Measurements from ENCODE around the gene DTX3. TPM values are rescaled to one million over a fixed set of nuclear protein-coding genes. Genes with fewer than 3 reads are reported as not detected.

DTX3 gene
- total and polyA plus RNA-seq, 4 donors: 1.1 to 3.2 (median 1.4) TPM

DNA sequence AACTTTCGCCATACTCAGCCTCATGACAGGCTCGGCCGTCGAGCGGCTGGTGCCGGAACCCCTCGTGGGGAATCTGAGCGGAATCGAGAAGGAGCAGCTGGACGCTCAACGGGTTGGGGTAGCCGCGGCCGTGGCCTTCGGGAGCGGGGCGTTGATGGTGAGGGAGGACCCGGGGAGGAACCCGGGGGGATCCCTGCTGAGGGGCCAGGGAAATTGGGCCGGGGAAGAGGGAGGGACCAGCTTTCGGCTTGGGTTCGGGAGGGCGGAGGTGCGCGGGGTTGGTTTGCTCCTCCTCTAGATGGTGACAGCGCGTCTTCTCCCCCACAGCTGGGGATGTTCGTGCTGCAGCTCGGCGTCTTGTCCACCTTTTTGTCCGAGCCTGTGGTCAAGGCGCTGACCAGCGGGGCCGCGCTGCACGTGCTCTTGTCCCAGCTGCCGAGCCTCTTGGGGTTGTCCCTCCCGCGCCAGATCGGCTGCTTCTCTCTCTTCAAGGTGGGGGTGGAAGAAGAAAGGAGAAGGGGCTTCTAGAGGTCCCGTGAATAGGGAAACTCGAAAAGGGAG is 16.4 kb downstream of the DTX3 start:
- Histone ChIP-seq H3K9ac (ENCODE audit: low read depth in 1 of 2, low read length in 2 of 2) (no peak overlapping the region), H3K4me1 (ENCODE audit: control insufficient read depth in 4 of 4, insufficient read depth in 4 of 4, low read length in 3 of 4) (peaks cover 4 to 18% (median 12%) of the 10 kb centered on the region in 4 donors), H3K27ac (ENCODE audit: low read depth in 1 of 2, low read length in 2 of 2) (no peak overlapping the region), H3K27me3 (ENCODE audit: control insufficient read depth in 4 of 4, insufficient read depth in 4 of 4, low read length in 3 of 4) (peaks cover 0 to 28% (median 6%) of the 10 kb centered on the region in 4 donors), H3K36me3 (ENCODE audit: control insufficient read depth in 4 of 4, insufficient read depth in 3 of 4, low read depth in 1 of 4, low read length in 3 of 4) (no peaks in the 10 kb centered on the region), H3K4me3 (ENCODE audit: low read depth in 1 of 3, low read length in 3 of 3) (peak overlapping the region in 1 of 3 donors; percentile 39), H3K9me3 (ENCODE audit: control insufficient read depth in 4 of 4, low read length in 3 of 4) (no peaks in the 10 kb centered on the region)
- no peak for DNase-seq (ENCODE audit: low spot score)
- TF ChIP-seq HNF4G (IDR thresholded peaks at IDR 0.05) (no peak), TAF1 (conservative IDR thresholded peaks at IDR 0.05) (no peak), GABPA (IDR thresholded peaks at IDR 0.05 in 1 of 2, conservative IDR thresholded peaks at IDR 0.05 in 1 of 2) (no peak), FOXA2 (IDR thresholded peaks at IDR 0.05) (no peak), SP1 (IDR thresholded peaks at IDR 0.05) (no peak), RXRA (IDR thresholded peaks at IDR 0.05) (no peak), RAD21 (IDR thresholded peaks at IDR 0.05) (no peak), EGR1 (IDR thresholded peaks at IDR 0.05; ENCODE audit: low read depth in 2 of 2) (no peak), FOXA1 (IDR thresholded peaks at IDR 0.05) (no peak), NR2F2 (IDR thresholded peaks at IDR 0.05) (no peak), JUND (IDR thresholded peaks at IDR 0.05) (no peak), YY1 (IDR thresholded peaks at IDR 0.05) (no peak), HNF4A (conservative IDR thresholded peaks at IDR 0.05) (no peak)
- TF ChIP-seq, protein P1, sequence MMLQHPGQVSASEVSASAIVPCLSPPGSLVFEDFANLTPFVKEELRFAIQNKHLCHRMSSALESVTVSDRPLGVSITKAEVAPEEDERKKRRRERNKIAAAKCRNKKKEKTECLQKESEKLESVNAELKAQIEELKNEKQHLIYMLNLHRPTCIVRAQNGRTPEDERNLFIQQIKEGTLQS (IDR thresholded peaks at IDR 0.05): no peak
- TF ChIP-seq, protein P2, sequence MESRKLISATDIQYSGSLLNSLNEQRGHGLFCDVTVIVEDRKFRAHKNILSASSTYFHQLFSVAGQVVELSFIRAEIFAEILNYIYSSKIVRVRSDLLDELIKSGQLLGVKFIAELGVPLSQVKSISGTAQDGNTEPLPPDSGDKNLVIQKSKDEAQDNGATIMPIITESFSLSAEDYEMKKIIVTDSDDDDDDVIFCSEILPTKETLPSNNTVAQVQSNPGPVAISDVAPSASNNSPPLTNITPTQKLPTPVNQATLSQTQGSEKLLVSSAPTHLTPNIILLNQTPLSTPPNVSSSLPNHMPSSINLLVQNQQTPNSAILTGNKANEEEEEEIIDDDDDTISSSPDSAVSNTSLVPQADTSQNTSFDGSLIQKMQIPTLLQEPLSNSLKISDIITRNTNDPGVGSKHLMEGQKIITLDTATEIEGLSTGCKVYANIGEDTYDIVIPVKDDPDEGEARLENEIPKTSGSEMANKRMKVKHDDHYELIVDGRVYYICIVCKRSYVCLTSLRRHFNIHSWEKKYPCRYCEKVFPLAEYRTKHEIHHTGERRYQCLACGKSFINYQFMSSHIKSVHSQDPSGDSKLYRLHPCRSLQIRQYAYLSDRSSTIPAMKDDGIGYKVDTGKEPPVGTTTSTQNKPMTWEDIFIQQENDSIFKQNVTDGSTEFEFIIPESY (IDR thresholded peaks at IDR 0.05): no peak
- TF ChIP-seq, protein P3, sequence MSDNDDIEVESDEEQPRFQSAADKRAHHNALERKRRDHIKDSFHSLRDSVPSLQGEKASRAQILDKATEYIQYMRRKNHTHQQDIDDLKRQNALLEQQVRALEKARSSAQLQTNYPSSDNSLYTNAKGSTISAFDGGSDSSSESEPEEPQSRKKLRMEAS (IDR thresholded peaks at IDR 0.05): no peak
- TF ChIP-seq, protein P4, sequence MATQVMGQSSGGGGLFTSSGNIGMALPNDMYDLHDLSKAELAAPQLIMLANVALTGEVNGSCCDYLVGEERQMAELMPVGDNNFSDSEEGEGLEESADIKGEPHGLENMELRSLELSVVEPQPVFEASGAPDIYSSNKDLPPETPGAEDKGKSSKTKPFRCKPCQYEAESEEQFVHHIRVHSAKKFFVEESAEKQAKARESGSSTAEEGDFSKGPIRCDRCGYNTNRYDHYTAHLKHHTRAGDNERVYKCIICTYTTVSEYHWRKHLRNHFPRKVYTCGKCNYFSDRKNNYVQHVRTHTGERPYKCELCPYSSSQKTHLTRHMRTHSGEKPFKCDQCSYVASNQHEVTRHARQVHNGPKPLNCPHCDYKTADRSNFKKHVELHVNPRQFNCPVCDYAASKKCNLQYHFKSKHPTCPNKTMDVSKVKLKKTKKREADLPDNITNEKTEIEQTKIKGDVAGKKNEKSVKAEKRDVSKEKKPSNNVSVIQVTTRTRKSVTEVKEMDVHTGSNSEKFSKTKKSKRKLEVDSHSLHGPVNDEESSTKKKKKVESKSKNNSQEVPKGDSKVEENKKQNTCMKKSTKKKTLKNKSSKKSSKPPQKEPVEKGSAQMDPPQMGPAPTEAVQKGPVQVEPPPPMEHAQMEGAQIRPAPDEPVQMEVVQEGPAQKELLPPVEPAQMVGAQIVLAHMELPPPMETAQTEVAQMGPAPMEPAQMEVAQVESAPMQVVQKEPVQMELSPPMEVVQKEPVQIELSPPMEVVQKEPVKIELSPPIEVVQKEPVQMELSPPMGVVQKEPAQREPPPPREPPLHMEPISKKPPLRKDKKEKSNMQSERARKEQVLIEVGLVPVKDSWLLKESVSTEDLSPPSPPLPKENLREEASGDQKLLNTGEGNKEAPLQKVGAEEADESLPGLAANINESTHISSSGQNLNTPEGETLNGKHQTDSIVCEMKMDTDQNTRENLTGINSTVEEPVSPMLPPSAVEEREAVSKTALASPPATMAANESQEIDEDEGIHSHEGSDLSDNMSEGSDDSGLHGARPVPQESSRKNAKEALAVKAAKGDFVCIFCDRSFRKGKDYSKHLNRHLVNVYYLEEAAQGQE (IDR thresholded peaks at IDR 0.05): no peak
- TF ChIP-seq, protein P5, sequence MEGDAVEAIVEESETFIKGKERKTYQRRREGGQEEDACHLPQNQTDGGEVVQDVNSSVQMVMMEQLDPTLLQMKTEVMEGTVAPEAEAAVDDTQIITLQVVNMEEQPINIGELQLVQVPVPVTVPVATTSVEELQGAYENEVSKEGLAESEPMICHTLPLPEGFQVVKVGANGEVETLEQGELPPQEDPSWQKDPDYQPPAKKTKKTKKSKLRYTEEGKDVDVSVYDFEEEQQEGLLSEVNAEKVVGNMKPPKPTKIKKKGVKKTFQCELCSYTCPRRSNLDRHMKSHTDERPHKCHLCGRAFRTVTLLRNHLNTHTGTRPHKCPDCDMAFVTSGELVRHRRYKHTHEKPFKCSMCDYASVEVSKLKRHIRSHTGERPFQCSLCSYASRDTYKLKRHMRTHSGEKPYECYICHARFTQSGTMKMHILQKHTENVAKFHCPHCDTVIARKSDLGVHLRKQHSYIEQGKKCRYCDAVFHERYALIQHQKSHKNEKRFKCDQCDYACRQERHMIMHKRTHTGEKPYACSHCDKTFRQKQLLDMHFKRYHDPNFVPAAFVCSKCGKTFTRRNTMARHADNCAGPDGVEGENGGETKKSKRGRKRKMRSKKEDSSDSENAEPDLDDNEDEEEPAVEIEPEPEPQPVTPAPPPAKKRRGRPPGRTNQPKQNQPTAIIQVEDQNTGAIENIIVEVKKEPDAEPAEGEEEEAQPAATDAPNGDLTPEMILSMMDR (IDR thresholded peaks at IDR 0.05; ENCODE audit: low read depth, low read length, missing input control): no peak
- 4% methylated on average over 42 of the region's 42 CpGs for WGBS
